ENCODE results near the gene AGMO. TPM values are rescaled to one million over a fixed set of nuclear protein-coding genes. Genes with fewer than 3 reads are reported as not detected.

The AGMO gene
- total RNA-seq, 1 experiment from 2014 or later: not detected

DNA sequence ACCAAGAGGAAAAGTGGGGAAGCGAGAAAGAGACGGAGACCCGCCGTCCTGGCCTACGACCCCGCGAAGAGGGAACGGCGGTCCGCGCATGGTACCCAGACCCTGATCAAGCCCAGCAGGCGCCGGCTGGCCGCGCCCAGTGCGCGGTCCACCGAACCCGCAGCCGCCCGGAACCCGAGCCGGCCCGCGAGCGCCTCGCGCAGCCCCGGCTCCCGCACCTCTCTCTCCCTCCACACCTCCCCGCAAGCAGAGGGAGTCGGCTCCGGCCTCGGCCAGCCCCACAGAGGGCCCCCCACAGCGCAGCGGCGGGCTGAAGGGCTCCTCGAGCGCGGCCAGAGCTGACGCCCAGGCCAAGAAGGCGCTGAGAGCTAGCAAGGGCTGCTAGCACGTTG, 164.7 kb downstream of the AGMO start:
- no peak overlapping the region for H3K27ac ChIP-seq (ENCODE audit: low read length)
- H3K36me3 ChIP-seq (ENCODE audit: control insufficient read depth, insufficient read depth, low read length): no peaks in the 10 kb centered on the region
- ChIA-PET CTCF (no interaction called here), POLR2A (no interaction called here)
- H3K9me3 ChIP-seq (ENCODE audit: control insufficient read depth, insufficient read depth, low read depth, low read length): no peaks in the 10 kb centered on the region
- BruUV-seq (replicated peaks): no TSS peak
- H3K4me1 ChIP-seq (ENCODE audit: control insufficient read depth, insufficient read depth, low read length): no peaks in the 10 kb centered on the region
- ATAC-seq: no peak
- no peak for TF ChIP-seq SIN3A (IDR thresholded peaks at IDR 0.05; ENCODE audit: borderline replicate concordance, insufficient read depth, low read depth, low read length)
- TF ChIP-seq POLR2AphosphoS5 (IDR thresholded peaks at IDR 0.05; ENCODE audit: low read depth, low read length): no peak
- TF ChIP-seq, protein P1, sequence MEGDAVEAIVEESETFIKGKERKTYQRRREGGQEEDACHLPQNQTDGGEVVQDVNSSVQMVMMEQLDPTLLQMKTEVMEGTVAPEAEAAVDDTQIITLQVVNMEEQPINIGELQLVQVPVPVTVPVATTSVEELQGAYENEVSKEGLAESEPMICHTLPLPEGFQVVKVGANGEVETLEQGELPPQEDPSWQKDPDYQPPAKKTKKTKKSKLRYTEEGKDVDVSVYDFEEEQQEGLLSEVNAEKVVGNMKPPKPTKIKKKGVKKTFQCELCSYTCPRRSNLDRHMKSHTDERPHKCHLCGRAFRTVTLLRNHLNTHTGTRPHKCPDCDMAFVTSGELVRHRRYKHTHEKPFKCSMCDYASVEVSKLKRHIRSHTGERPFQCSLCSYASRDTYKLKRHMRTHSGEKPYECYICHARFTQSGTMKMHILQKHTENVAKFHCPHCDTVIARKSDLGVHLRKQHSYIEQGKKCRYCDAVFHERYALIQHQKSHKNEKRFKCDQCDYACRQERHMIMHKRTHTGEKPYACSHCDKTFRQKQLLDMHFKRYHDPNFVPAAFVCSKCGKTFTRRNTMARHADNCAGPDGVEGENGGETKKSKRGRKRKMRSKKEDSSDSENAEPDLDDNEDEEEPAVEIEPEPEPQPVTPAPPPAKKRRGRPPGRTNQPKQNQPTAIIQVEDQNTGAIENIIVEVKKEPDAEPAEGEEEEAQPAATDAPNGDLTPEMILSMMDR (IDR thresholded peaks at IDR 0.05): no peak
- TF ChIP-seq, protein P2, sequence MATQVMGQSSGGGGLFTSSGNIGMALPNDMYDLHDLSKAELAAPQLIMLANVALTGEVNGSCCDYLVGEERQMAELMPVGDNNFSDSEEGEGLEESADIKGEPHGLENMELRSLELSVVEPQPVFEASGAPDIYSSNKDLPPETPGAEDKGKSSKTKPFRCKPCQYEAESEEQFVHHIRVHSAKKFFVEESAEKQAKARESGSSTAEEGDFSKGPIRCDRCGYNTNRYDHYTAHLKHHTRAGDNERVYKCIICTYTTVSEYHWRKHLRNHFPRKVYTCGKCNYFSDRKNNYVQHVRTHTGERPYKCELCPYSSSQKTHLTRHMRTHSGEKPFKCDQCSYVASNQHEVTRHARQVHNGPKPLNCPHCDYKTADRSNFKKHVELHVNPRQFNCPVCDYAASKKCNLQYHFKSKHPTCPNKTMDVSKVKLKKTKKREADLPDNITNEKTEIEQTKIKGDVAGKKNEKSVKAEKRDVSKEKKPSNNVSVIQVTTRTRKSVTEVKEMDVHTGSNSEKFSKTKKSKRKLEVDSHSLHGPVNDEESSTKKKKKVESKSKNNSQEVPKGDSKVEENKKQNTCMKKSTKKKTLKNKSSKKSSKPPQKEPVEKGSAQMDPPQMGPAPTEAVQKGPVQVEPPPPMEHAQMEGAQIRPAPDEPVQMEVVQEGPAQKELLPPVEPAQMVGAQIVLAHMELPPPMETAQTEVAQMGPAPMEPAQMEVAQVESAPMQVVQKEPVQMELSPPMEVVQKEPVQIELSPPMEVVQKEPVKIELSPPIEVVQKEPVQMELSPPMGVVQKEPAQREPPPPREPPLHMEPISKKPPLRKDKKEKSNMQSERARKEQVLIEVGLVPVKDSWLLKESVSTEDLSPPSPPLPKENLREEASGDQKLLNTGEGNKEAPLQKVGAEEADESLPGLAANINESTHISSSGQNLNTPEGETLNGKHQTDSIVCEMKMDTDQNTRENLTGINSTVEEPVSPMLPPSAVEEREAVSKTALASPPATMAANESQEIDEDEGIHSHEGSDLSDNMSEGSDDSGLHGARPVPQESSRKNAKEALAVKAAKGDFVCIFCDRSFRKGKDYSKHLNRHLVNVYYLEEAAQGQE (IDR thresholded peaks at IDR 0.05; ENCODE audit: insufficient read depth in 1 of 2, low read depth in 2 of 2, low read length in 1 of 2): no peak
- no peak for TF ChIP-seq TCF7L2 (IDR thresholded peaks at IDR 0.05; ENCODE audit: low read depth, low read length)
- no peak for DNase-seq (ENCODE audit: low read depth, low spot score)
- in situ Hi-C loops (cut with HindIII; ENCODE audit: low pct_unique_long_range_greater_than_20kb, low sequenced_read_pairs) (no loop called here), intact Hi-C loops (cut with micrococcal nuclease; ENCODE audit: unreplicated experiment) (no loop called here)
- H3K4me3 ChIP-seq (ENCODE audit: low read depth in 2 of 2, low read length in 2 of 2): no peak overlapping the region
- H3K27me3 ChIP-seq (ENCODE audit: control insufficient read depth, insufficient read depth, low read length): no peaks in the 10 kb centered on the region

DNA sequence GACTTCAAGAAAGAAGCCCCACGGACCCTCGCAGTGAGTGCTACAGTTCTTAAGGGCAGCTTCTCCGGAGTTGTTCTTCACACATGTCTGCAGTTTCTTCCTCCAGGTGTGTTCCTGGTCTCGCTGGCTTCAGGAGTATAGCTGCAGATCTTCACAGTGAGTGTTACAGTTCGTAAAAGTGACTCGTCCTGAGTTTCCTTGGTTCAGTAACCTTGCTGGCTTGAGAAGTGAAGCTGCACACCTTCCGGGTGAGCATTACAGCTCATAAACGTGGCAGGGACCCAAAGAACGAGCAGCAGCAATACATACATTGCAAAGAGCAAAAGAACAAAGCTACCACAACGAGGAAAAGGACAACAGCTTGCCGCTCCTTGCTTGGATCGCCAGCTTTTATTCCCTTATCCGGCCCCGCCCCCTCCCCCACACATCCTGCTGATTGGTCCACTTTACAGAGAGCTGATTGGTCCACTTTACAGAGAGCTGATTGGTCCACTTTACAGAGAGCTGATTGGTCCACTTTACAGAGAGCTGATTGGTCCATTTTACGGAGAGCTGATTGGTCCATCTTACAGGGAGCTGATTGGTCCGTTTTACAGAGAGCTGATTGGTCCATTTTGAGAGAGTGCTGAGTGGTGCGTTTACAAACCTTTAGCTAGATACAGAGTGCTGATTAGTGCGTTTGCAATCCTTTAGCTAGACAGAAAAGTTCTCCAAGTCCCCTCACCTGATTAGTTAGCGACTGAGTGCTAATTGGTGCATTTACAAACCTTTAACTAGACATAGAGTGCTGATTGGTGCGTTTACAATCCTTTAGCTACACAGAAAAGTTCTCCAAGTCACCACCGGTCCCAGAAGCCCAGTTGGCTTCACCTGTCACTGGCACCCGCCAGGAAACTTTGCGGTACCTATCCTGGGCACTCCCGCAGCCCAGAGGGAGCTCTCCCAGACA, 165.3 kb downstream of the AGMO start:
- Histone ChIP-seq H3K9me3 (ENCODE audit: control insufficient read depth, insufficient read depth, low read depth, low read length) (no peaks in the 10 kb centered on the region), H3K36me3 (ENCODE audit: control insufficient read depth, insufficient read depth, low read length) (no peaks in the 10 kb centered on the region), H3K4me3 (ENCODE audit: low read depth in 2 of 2, low read length in 2 of 2) (peak overlapping the region in 1 of 2 experiments; percentile 14; a peak in 3 of 4 replicates), H3K4me1 (ENCODE audit: control insufficient read depth, insufficient read depth, low read length) (no peaks in the 10 kb centered on the region), H3K27ac (ENCODE audit: low read length) (no peak overlapping the region), H3K27me3 (ENCODE audit: control insufficient read depth, insufficient read depth, low read length) (no peaks in the 10 kb centered on the region)
- ChIA-PET CTCF (interaction anchor here (0.7 kb wide), 1 partner anchor 1252 kb away, joined by 3 read pairs; no protein-coding TSS in a partner anchor), POLR2A (no interaction called here)
- ATAC-seq: 0 out of 2 replicates have a peak, but pooled peaks have one; percentile 51
- in situ Hi-C loops (cut with HindIII; ENCODE audit: low pct_unique_long_range_greater_than_20kb, low sequenced_read_pairs): no loop called here
- no peak for DNase-seq (ENCODE audit: low read depth, low spot score)
- BruUV-seq (replicated peaks): no TSS peak
- TF ChIP-seq POLR2AphosphoS5 (IDR thresholded peaks at IDR 0.05; ENCODE audit: low read depth, low read length) (no peak), TCF7L2 (IDR thresholded peaks at IDR 0.05; ENCODE audit: low read depth, low read length) (no peak), SIN3A (IDR thresholded peaks at IDR 0.05; ENCODE audit: borderline replicate concordance, insufficient read depth, low read depth, low read length) (no peak)
- TF ChIP-seq, protein P1 (IDR thresholded peaks at IDR 0.05): no peak
- TF ChIP-seq, protein P2 (IDR thresholded peaks at IDR 0.05; ENCODE audit: insufficient read depth in 1 of 2, low read depth in 2 of 2, low read length in 1 of 2): no peak
- intact Hi-C loops (cut with micrococcal nuclease; ENCODE audit: unreplicated experiment): no loop called here

Measured in Panc1 (cell line).